Naive thymus-derived CD8-positive, alpha-beta T cell (primary cell): ENCODE measurements around the gene ALDH3B1. TPM values are rescaled to one million over a fixed set of nuclear protein-coding genes. Genes with fewer than 3 reads are reported as not detected.

Source experiments
- ATAC-seq, 2 donors: fragments of 150-1000 bp; cut with Tn5 transposase in 1 of 2; sonication (Bioruptor Pico), chemical (Tn5 transposase) in 1 of 2; 1 replicate in 1 of 2; 2 replicates in 1 of 2; pipeline ENCODE4 v1.10.0; 2021; ENCODE audit warnings: mild to moderate bottlenecking in 2 of 2, moderate library complexity in 2 of 2
- POLR2A ChIA-PET: fragments of 350-600 bp; sonication (Branson Sonifier 250); formaldehyde crosslinking; loops from one replicate; lab custom pipeline; 2021; ENCODE audit warnings: antibody characterized with exemption; lab: Charles Lee
- DNase-seq, 10 donors: peaks; one replicate each; pipeline versions ENCODE4 v3.0.0 to v3.0.0-alpha.2; 2020 to 2022
- H3K27ac Mint-ChIP-seq, 10 donors: one replicate each; pipeline ENCODE4 v1.8.0; 2020 to 2022; ENCODE audit warnings: mild to moderate bottlenecking in 10 of 10, mixed read lengths in 10 of 10, moderate library complexity in 4 of 10, inconsistent platforms in 1 of 10
- H3K27me3 Mint-ChIP-seq, 5 donors: one replicate each; pipeline ENCODE4 v1.8.0; 2021 to 2022; ENCODE audit warnings: mixed read lengths in 5 of 5
- H3K36me3 Mint-ChIP-seq, 3 donors: one replicate each; pipeline ENCODE4 v1.8.0; 2020 to 2022; ENCODE audit warnings: mixed read lengths in 3 of 3, mild to moderate bottlenecking in 2 of 3, inconsistent platforms in 1 of 3
- H3K4me1 Mint-ChIP-seq, 4 donors: one replicate each; pipeline ENCODE4 v1.8.0; 2021 to 2022; ENCODE audit warnings: mixed read lengths in 4 of 4
- H3K4me3 Mint-ChIP-seq, 10 donors: one replicate each; pipeline ENCODE4 v1.8.0; 2020 to 2022; ENCODE audit warnings: mild to moderate bottlenecking in 10 of 10, mixed read lengths in 10 of 10, moderate library complexity in 6 of 10, inconsistent platforms in 1 of 10
- H3K9me3 Mint-ChIP-seq, 9 donors: one replicate each; pipeline ENCODE4 v1.8.0; 2020 to 2022; ENCODE audit warnings: mixed read lengths in 9 of 9, mild to moderate bottlenecking in 3 of 9, inconsistent platforms in 1 of 9, moderate library complexity in 1 of 9
- polyA plus RNA-seq, 3 donors: library from polyadenylated mRNA; unstranded; fragments of 300-500 nt; fragmentation: Illumina TruSeq; gene quantifications; one replicate each; pipeline ENCODE4 v1.2.3, GENCODE V29; 2021
- total RNA-seq, 8 experiments: library from RNA in 2 of 8; stranded (reverse) in 2 of 8; gene quantifications; one replicate each; pipeline ENCODE4 v1.2.3 and lab custom pipeline; 2021 to 2026

The ALDH3B1 gene
- total and polyA plus RNA-seq, 5 experiments from 2014 or later: 0.09 to 0.39 TPM; not detected in 3

DNA sequence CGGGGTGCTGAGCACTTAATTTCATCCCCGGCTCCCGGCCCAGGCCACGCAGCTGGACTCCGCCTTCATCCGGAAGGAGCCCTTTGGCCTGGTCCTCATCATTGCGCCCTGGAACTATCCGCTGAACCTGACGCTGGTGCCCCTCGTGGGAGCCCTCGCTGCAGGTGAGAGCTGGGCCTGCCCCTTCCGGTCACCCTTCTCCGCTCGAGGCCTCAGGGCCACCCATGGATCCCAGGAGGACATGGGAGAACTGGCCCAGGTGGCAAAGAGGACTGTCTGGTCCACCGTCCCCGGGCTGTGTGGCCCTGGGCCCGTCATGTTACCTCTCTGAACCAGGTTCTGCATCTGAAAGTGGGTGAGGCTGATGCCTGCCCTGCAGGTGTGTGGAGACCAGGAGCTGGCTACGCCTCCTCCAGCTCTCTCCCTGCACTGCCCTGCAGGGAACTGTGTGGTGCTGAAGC lies 8.6 kb downstream of the ALDH3B1 start:
- POLR2A ChIA-PET: interaction anchor here (0.5 kb wide), 1 partner anchor 90 kb away, joined by 3 read pairs; no protein-coding TSS in a partner anchor
- ATAC-seq (no peak), DNase-seq (no peak)
- no peaks in the 10 kb centered on the region for H3K4me1 Mint-ChIP-seq
- no peaks in the 10 kb centered on the region for H3K9me3 Mint-ChIP-seq
- peaks cover 0 to 5% (median 0%) of the 10 kb centered on the region in 5 donors for H3K27me3 Mint-ChIP-seq
- no peak overlapping the region for H3K27ac Mint-ChIP-seq
- no peak overlapping the region for H3K4me3 Mint-ChIP-seq
- peaks cover 0 to under 1% (median 0%) of the 10 kb centered on the region in 3 donors for H3K36me3 Mint-ChIP-seq

DNA sequence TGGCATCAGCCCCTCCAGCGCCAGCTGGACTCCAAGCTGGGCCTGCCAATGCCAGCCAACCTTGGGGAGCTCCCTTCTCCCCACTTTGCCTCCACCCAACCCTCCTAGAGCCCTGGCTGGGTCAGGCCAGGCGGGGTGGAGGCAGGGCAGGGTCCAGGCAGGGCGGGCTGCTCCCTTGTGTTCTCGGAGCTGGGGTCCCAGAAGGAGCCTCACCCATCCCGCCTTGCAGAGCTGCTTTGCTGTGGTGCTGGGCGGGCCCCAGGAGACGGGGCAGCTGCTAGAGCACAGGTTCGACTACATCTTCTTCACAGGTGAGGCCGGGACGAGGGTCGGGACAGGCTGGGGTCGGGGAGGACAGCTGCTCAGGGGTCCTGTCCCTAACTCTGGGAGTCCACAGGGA lies 9.4 kb downstream of the ALDH3B1 start:
- DNase-seq (no peak), ATAC-seq (no peak)
- no peak overlapping the region for H3K4me3 Mint-ChIP-seq
- no peak overlapping the region for H3K27ac Mint-ChIP-seq
- H3K4me1 Mint-ChIP-seq: no peaks in the 10 kb centered on the region
- POLR2A ChIA-PET: interaction anchor here (0.5 kb wide), 1 partner anchor 89 kb away, joined by 3 read pairs; no protein-coding TSS in a partner anchor
- peaks cover 0 to 6% (median 3%) of the 10 kb centered on the region in 3 donors for H3K36me3 Mint-ChIP-seq
- peaks cover 0 to 7% (median 0%) of the 10 kb centered on the region in 9 donors for H3K9me3 Mint-ChIP-seq
- no peaks in the 10 kb centered on the region for H3K27me3 Mint-ChIP-seq

DNA sequence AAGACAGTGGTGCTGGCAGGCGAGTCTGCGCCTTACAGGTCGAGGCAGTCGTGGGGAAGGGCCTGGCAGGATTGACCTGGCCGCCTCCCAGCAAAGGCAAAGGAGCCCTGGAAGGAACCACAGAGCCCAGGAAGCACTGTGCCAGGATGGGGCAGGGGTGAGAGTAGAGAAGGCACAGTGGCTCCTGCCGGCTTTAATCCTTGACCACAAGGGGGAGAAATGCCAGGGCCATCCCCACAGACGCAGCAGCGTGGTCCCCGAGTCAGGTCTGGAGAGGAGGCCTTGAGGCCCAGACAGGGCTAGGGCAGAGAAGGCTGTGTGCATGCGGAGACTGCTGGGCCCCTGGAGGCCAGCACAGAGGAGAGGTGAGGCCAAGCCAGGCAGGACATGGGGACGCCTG lies 10.4 kb downstream of the ALDH3B1 start:
- peaks cover 5 to 16% (median 14%) of the 10 kb centered on the region in 3 donors for H3K36me3 Mint-ChIP-seq
- POLR2A ChIA-PET: no interaction called here
- peaks cover 0 to 18% (median 7%) of the 10 kb centered on the region in 9 donors for H3K9me3 Mint-ChIP-seq

DNA sequence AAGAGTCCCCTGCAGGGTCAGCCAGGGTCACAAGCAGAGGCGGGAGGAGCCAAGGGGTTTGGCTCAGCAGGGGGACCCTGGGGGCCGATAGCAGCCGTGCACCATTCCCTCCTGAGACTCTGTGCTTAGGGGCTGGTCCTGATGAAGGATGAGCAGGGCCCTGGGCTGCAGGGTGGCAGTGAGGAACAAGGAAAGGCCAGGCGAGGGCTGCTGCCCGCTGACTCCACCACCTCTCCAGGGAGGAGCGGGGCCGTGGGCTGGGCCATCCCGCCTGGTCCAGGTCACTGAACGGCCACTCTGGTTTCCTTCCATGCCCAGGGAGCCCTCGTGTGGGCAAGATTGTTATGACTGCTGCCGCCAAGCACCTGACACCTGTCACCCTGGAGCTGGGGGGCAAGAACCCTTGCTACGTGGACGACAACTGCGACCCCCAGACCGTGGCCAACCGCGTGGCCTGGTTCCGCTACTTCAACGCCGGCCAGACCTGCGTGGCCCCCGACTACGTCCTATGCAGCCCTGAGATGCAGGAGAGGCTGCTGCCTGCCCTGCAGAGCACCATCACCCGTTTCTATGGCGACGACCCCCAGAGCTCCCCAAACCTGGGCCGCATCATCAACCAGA lies 11.2 kb downstream of the ALDH3B1 start:
- H3K27me3 Mint-ChIP-seq: no peaks in the 10 kb centered on the region
- peaks cover 6 to 16% (median 14%) of the 10 kb centered on the region in 3 donors for H3K36me3 Mint-ChIP-seq
- H3K27ac Mint-ChIP-seq: no peak overlapping the region
- no peaks in the 10 kb centered on the region for H3K4me1 Mint-ChIP-seq
- ATAC-seq (no peak), DNase-seq (no peak)
- H3K9me3 Mint-ChIP-seq: peaks cover 0 to 19% (median 7%) of the 10 kb centered on the region in 9 donors
- POLR2A ChIA-PET: no interaction called here
- no peak overlapping the region for H3K4me3 Mint-ChIP-seq

More for the DNA sequence above, 10.4 kb downstream of the ALDH3B1 start:
- Mint-ChIP-seq H3K4me1 (no peaks in the 10 kb centered on the region), H3K27ac (no peak overlapping the region), H3K4me3 (no peak overlapping the region), H3K27me3 (no peaks in the 10 kb centered on the region)
- DNase-seq (no peak), ATAC-seq (no peak)

- Mint-ChIP-seq H3K4me3 (no peak overlapping the region), H3K27ac (no peak overlapping the region), H3K9me3 (peaks cover 0 to 19% (median 9%) of the 10 kb centered on the region in 9 donors), H3K4me1 (peaks cover 0 to 5% (median 0%) of the 10 kb centered on the region in 4 donors), H3K27me3 (no peaks in the 10 kb centered on the region), H3K36me3 (peaks cover 6 to 16% (median 14%) of the 10 kb centered on the region in 3 donors)
- ATAC-seq: no peak
- DNase-seq: no peak
- POLR2A ChIA-PET: interaction anchor here (0.6 kb wide), 1 partner anchor 1385 kb away, joined by 3 read pairs; no protein-coding TSS in a partner anchor
Observed at GRCh38 chr11:68022531-68022930, 12.4 kb downstream of the ALDH3B1 start.

GRCh38 chr11:68024508-68024907 lies 14.4 kb downstream of the ALDH3B1 start:
- H3K4me1 Mint-ChIP-seq: peaks cover 2 to 13% (median 5%) of the 10 kb centered on the region in 4 donors
- H3K36me3 Mint-ChIP-seq: peaks cover 6 to 16% (median 14%) of the 10 kb centered on the region in 3 donors
- peaks cover 0 to 19% (median 9%) of the 10 kb centered on the region in 9 donors for H3K9me3 Mint-ChIP-seq
- no peak overlapping the region for H3K4me3 Mint-ChIP-seq
- POLR2A ChIA-PET: no interaction called here
- no peak for ATAC-seq
- no peak for DNase-seq
- no peak overlapping the region for H3K27ac Mint-ChIP-seq
- no peaks in the 10 kb centered on the region for H3K27me3 Mint-ChIP-seq

- H3K9me3 Mint-ChIP-seq: peaks cover 0 to 19% (median 9%) of the 10 kb centered on the region in 9 donors
- POLR2A ChIA-PET: no interaction called here
- H3K4me1 Mint-ChIP-seq: peaks cover 6 to 18% (median 8%) of the 10 kb centered on the region in 4 donors
- peaks cover 6 to 16% (median 14%) of the 10 kb centered on the region in 3 donors for H3K36me3 Mint-ChIP-seq
- no peak overlapping the region for H3K4me3 Mint-ChIP-seq
- ATAC-seq (peak in 1 of 2 donors; percentile 26), DNase-seq (no peak)
- no peak overlapping the region for H3K27ac Mint-ChIP-seq
- H3K27me3 Mint-ChIP-seq: no peaks in the 10 kb centered on the region
Observed at GRCh38 chr11:68025047-68025446, 14.9 kb downstream of the ALDH3B1 start.

DNA sequence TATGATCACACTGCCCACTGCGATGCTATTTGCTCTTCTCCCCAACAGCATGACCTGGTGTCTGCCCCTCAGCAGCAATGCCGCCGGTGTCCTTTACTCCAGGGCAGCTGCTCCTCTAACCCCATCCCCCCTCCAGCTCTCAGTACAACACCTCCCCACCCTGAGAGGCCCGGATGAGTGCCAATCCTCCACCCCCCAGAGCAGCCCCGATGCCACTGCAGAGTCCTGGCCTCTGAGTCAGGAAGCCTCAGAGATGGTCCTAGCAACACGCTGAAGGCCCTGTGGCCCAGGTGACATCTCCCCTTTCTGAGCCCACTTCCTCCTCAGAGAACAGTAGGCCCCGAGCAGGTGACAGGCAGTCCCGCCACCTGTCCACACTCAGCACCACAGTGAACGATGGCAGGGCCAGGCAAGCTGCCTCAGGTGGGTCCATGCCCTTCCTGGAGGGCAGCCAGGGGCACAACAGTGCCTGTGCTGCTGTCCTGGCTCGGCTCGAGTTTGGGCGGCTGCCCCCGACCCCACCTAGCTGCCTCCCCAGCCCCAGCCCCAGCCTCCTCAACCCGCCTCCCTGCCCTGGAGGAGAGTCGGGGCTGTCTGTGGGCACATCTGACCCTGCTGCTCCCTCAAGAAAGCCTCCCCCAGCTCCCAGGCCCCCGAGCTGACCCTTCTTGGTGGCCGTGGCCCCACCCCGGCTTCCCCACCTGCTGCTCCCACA lies 16.4 kb downstream of the ALDH3B1 start:
- Mint-ChIP-seq H3K4me1 (peaks cover 10 to 33% (median 19%) of the 10 kb centered on the region in 4 donors), H3K27ac (peak overlapping the region in 2 of 10 donors; percentile 32 to 33), H3K9me3 (peaks cover 0 to 19% (median 9%) of the 10 kb centered on the region in 9 donors), H3K27me3 (no peaks in the 10 kb centered on the region), H3K4me3 (peak overlapping the region in 1 of 10 donors; percentile 41), H3K36me3 (peaks cover 6 to 16% (median 14%) of the 10 kb centered on the region in 3 donors)
- DNase-seq (no peak), ATAC-seq (no peak)
- POLR2A ChIA-PET: interaction anchor here (1.3 to 1.5 kb wide), 2 partner anchors 11 to 14 kb away, joined by 3 to 7 read pairs; no protein-coding TSS in a partner anchor

DNA sequence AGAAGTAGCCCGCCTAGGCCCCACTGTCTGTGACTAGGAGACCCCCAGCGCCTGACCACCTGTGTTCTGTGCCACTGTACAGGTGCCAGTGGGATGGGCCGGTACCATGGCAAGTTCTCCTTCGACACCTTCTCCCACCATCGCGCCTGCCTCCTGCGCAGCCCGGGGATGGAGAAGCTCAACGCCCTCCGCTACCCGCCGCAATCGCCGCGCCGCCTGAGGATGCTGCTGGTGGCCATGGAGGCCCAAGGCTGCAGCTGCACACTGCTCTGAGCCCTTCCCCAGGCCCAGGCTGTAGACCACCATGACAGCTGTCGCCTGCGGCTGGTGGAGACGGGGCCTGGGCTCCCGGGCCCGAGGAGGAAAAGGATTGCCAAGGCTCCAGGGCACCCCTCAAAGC lies 17.5 kb downstream of the ALDH3B1 start:
- no peak for ATAC-seq
- Mint-ChIP-seq H3K9me3 (peaks cover 0 to 19% (median 9%) of the 10 kb centered on the region in 9 donors), H3K27me3 (no peaks in the 10 kb centered on the region), H3K27ac (no peak overlapping the region), H3K4me3 (no peak overlapping the region), H3K36me3 (peaks cover 6 to 16% (median 14%) of the 10 kb centered on the region in 3 donors), H3K4me1 (peaks cover 13 to 37% (median 25%) of the 10 kb centered on the region in 4 donors)
- no peak for DNase-seq
- POLR2A ChIA-PET: interaction anchor here (1.3 to 1.5 kb wide), 2 partner anchors 10 to 12 kb away, joined by 3 to 7 read pairs; no protein-coding TSS in a partner anchor

- H3K27me3 Mint-ChIP-seq: no peaks in the 10 kb centered on the region
- DNase-seq: no peak
- H3K36me3 Mint-ChIP-seq: peaks cover 8 to 14% (median 14%) of the 10 kb centered on the region in 3 donors
- ATAC-seq: no peak
- peak overlapping the region in 5 of 10 donors; percentile 21 to 67 (median 43) for H3K27ac Mint-ChIP-seq
- POLR2A ChIA-PET: interaction anchor here (2.8 kb wide), 1 partner anchor 11 kb away, joined by 23 read pairs; the partner anchor contains the start of gene TCIRG1
- peaks cover 0 to 18% (median 9%) of the 10 kb centered on the region in 9 donors for H3K9me3 Mint-ChIP-seq
- H3K4me1 Mint-ChIP-seq: peaks cover 13 to 37% (median 29%) of the 10 kb centered on the region in 4 donors
- H3K4me3 Mint-ChIP-seq: peak overlapping the region; percentile 59 to 99 (median 95)
Observed at GRCh38 chr11:68028802-68029545, 18.8 kb downstream of the ALDH3B1 start.

GRCh38 chr11:68030318-68031143 lies 20.4 kb downstream of the ALDH3B1 start, which contains the start of gene NDUFS8:
Gene NDUFS8 (plus strand): TSS chr11:68030681. CDS start chr11:68032152, 1,471 bp downstream.
- ATAC-seq (peak; percentile 95 to 96), DNase-seq (peak; percentile 91 to 99 (median 96))
- H3K27ac Mint-ChIP-seq: peak within 1 kb of the TSS; percentile 82 to 97 (median 95)
- H3K36me3 Mint-ChIP-seq: peaks cover 0 to 11% (median under 1%) of the 10 kb centered on the region in 3 donors
- no peaks in the 10 kb centered on the region for H3K27me3 Mint-ChIP-seq
- peaks cover 13 to 37% (median 31%) of the 10 kb centered on the region in 4 donors for H3K4me1 Mint-ChIP-seq
- peaks cover 0 to 3% (median under 1%) of the 10 kb centered on the region in 9 donors for H3K9me3 Mint-ChIP-seq
- peak within 1 kb of the TSS; percentile 95 to 100 (median 97) for H3K4me3 Mint-ChIP-seq
- POLR2A ChIA-PET: interaction anchor here (0.5 to 2.8 kb wide), 4 partner anchors 9 to 422 kb away, joined by 3 to 23 read pairs (median 4); partner anchors contain the start of genes TCIRG1 and UNC93B1
